Loucy (cell line): ENCODE results near the gene AVPR2.

Experiments used
- CTCF ChIP-seq: fragments of 200-600 bp; sonication (generic); conservative IDR thresholded peaks from 2 replicates; pipeline ENCODE4 v1.5.1; 2014; ENCODE audit warnings: mild to moderate bottlenecking, antibody characterized with exemption, low read length
- EZH2phosphoT487 ChIP-seq: fragments of 200-600 bp; IDR thresholded peaks from 2 replicates; pipeline ENCODE4 v1.6.1; 2018; ENCODE audit warnings: antibody characterized with exemption, mild to moderate bottlenecking, moderate library complexity, borderline replicate concordance

- no peak for TF ChIP-seq CTCF
- TF ChIP-seq EZH2phosphoT487: no peak
Observed at GRCh38 chrX:153921511-153922446, 17.3 kb downstream of the AVPR2 start.
